ENCODE results near the gene FAM110A. TPM values are rescaled to one million over a fixed set of nuclear protein-coding genes. Genes with fewer than 3 reads are reported as not detected.
"Not testable (repeated sequence)": the region's sequence is repeated elsewhere in the genome, so short reads cannot be mapped to it uniquely, and the experiment has no call there.

FAM110A gene
- total RNA-seq, 1 donor from 2014 or later = 12.8 TPM

DNA sequence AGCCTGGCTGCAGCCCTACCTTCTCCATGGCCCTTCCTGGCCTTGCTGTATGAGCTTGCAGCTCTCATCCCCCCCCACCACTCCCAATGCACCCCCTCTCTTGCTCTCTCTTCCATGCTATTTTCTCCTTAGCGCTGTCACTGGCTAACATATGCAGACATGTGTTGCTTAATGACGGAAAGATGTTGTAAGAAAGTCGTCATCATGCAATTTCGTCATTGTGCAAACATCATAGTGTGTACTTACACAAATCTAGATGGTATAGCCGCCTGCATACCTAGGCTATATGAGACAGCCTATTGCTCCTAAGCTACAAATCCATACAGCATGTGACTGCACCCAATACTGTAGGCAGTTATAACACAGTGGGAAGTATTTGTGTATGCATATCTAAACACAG is 55.6 kb downstream of the FAM110A start:
- no peaks in the 10 kb centered on the region for H3K4me1 Mint-ChIP-seq (ENCODE audit: low read depth)
- intact Hi-C loops (cut with micrococcal nuclease) = no loop called here
- no peak overlapping the region for H3K27ac Mint-ChIP-seq
- H3K4me3 Mint-ChIP-seq (ENCODE audit: low read depth) = no peak overlapping the region
- H3K9me3 Mint-ChIP-seq = no peaks in the 10 kb centered on the region
- no peaks in the 10 kb centered on the region for H3K36me3 Mint-ChIP-seq (ENCODE audit: low read depth)
- H3K27me3 Mint-ChIP-seq (ENCODE audit: low read depth) = peaks cover 22% of the 10 kb centered on the region
- DNase-seq (ENCODE audit: low spot score) = no peak

DNA sequence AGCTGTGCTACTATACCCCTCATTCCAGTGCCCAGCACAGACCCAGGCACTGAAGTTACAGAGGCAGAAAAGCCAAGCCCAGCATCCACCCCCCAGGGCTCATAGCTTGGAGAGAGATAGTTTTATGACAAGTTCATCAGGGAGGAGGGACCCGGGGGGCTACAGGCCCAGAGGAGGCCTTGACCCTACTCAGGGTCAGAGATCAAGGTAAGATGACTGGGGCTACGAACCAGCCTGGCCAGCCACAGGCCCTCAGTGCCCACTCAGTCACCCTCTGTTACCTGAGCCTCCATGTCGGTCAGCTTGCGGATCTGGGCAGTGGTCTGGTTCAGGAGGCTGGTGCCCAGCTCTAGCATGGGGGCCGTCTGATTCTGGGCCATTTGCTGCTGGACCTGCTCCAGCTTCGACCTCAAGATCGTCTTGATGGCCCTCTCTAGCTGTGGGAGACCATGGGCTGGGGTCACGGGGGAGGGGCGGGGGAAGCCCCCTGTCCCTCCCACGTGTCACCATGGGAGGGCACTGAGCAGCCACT is 56.5 kb downstream of the FAM110A start:
- intact Hi-C loops (cut with micrococcal nuclease) = no loop called here
- Mint-ChIP-seq H3K36me3 (ENCODE audit: low read depth) (no peaks in the 10 kb centered on the region), H3K9me3 (no peaks in the 10 kb centered on the region), H3K4me3 (ENCODE audit: low read depth) (no peak overlapping the region), H3K27me3 (ENCODE audit: low read depth) (peaks cover 20% of the 10 kb centered on the region), H3K4me1 (ENCODE audit: low read depth) (no peaks in the 10 kb centered on the region), H3K27ac (no peak overlapping the region)
- DNase-seq (ENCODE audit: low spot score) = no peak

DNA sequence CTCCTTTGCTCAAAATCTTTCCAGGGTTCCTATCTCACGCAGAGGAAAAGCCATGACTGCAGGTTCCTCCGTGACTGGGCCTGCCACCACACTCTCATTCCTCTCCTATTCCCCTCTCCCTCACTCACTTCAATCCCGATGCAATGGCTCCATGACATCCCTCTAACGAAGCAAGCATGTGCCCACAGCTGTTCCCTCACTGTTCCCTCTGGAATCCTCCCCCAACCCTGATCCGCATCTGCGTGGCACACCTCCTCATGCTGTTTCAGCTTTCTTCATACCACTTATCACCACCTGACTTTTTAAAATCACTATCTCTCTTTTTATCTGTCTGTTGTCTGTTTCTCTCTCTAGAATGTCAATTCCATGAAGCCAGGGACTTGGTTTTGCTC is 57.1 kb downstream of the FAM110A start:
- no peaks in the 10 kb centered on the region for H3K36me3 Mint-ChIP-seq (ENCODE audit: low read depth)
- H3K4me1 Mint-ChIP-seq (ENCODE audit: low read depth) = no peaks in the 10 kb centered on the region
- no peak for DNase-seq (ENCODE audit: low spot score)
- peaks cover 13% of the 10 kb centered on the region for H3K27me3 Mint-ChIP-seq (ENCODE audit: low read depth)
- no peak overlapping the region for H3K4me3 Mint-ChIP-seq (ENCODE audit: low read depth)
- H3K27ac Mint-ChIP-seq = no peak overlapping the region
- no peaks in the 10 kb centered on the region for H3K9me3 Mint-ChIP-seq
- intact Hi-C loops (cut with micrococcal nuclease) = no loop called here

DNA sequence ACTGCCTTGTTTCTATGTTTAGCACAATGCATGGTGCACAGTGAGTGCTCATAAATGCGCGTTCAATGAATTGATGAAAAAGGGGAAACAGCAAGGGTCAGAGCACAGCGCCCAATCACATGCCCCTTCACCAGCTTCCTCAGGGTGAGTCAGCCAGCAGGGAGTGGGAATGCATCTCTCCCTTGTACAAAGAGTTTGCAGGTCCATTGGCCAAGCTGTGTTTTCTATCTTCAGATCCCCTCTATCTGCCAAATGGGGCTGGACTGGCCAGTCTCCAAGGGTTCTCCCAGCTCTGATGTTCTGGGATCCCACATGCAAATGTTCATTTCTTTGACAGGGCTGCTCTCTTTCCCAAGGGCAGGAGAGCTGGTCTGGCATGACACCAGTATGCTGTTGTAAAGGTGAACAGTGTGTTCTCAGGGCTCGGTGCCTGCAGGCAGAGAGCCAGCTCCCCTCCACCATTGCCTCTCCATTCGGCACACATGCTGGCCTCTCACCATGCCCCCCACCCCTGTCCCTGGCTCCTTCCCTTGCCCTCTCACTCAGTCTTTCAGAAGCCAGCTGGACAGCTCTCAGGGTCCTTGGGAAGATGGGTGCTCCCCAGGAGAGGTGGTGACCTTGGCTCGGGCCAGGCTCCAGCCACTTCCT is 57.7 kb downstream of the FAM110A start:
- intact Hi-C loops (cut with micrococcal nuclease) = no loop called here
- no peak overlapping the region for H3K4me3 Mint-ChIP-seq (ENCODE audit: low read depth)
- no peaks in the 10 kb centered on the region for H3K9me3 Mint-ChIP-seq
- no peaks in the 10 kb centered on the region for H3K4me1 Mint-ChIP-seq (ENCODE audit: low read depth)
- H3K36me3 Mint-ChIP-seq (ENCODE audit: low read depth) = no peaks in the 10 kb centered on the region
- H3K27me3 Mint-ChIP-seq (ENCODE audit: low read depth) = peaks cover 12% of the 10 kb centered on the region
- no peak overlapping the region for H3K27ac Mint-ChIP-seq
- no peak for DNase-seq (ENCODE audit: low spot score)

DNA sequence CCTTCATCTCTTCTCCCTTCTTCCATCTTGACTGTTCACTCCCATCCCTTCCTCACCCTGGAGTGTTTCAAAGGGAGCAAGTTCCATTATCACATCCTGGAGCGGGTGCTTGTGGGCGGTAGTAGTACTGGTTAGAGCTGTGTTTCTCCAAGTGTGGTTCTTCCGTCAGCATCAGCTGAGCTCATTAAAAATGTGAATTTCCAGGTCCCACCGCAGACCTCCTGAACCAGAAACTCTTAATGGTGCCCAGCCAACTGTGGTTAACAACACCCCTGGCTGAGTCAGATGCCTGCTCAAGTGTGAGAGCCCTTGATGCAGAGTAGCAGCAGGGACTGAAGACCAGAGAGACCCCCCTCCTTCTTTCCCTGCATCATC is 58.2 kb downstream of the FAM110A start:
- Mint-ChIP-seq H3K4me1 (ENCODE audit: low read depth) (no peaks in the 10 kb centered on the region), H3K27me3 (ENCODE audit: low read depth) (peaks cover 13% of the 10 kb centered on the region), H3K27ac (no peak overlapping the region), H3K36me3 (ENCODE audit: low read depth) (no peaks in the 10 kb centered on the region), H3K4me3 (ENCODE audit: low read depth) (no peak overlapping the region), H3K9me3 (no peaks in the 10 kb centered on the region)
- intact Hi-C loops (cut with micrococcal nuclease) = no loop called here
- no peak for DNase-seq (ENCODE audit: low spot score)

DNA sequence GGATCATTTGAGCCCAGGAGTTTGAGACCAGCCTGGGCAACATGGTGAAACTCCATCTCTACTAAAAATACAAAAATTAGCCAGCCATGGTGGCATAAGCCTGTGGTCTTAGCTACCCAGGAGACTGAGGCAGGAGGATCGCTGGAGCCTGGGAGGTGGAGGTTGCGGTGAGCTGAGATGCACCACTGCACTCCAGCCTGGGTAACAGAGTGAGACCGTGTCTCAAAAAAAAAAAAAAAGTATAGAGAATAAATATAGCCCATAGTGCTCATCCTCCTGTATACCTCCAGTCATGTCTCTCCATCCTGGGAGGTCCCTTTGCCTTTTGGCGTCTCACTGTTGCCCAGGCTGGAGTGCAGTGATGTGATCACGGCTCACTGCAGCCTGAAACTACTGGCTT is 58.9 kb downstream of the FAM110A start:
- H3K4me1 Mint-ChIP-seq (ENCODE audit: low read depth); DNase-seq (ENCODE audit: low spot score); H3K4me3 Mint-ChIP-seq (ENCODE audit: low read depth); H3K27ac Mint-ChIP-seq; H3K9me3 Mint-ChIP-seq; intact Hi-C loops (cut with micrococcal nuclease); H3K36me3 Mint-ChIP-seq (ENCODE audit: low read depth): not testable (repeated sequence)
- H3K27me3 Mint-ChIP-seq (ENCODE audit: low read depth) = peaks cover 11% of the 10 kb centered on the region

Other genes starting within 250 kb of the FAM110A start
- gene TCF15, start 223.4 kb upstream of the FAM110A start, total RNA-seq = not detected in 2 replicates
- gene SRXN1, start 180.5 kb upstream of the FAM110A start, total RNA-seq = 20.0 and 20.4 TPM in 2 replicates
- not detected in 2 replicates for gene SCRT2, start 157.9 kb upstream of the FAM110A start, total RNA-seq
- not detected in 2 replicates for gene SLC52A3, start 65.2 kb upstream of the FAM110A start, total RNA-seq
- not detected in 2 replicates for gene ANGPT4, start 82.6 kb downstream of the FAM110A start, total RNA-seq
- not detected in 2 replicates for gene RSPO4, start 168.6 kb downstream of the FAM110A start, total RNA-seq

All from activated T-helper 2 cell treated with anti-CD3 and anti-CD28 coated beads, Interferon-gamma antibody, Interleukin-2, Interleukin-4, amounts not matched to agents 10 μg/mL and 5 μg/mL and 100 μg/mL, durations not matched to agents 14 hours and 24 hours and 36 hours (primary cell).